GM19328 (cell line): Measurements from ENCODE around the gene GPALPP1.
"Not testable (repeated sequence)": the region's sequence is repeated elsewhere in the genome, so short reads cannot be mapped to it uniquely, and the experiment has no call there.

Experiments
- ATAC-seq: cut with Tn5 transposase; IDR thresholded peaks from one replicate; pipeline ENCODE4 v1.9.1; 2021; ENCODE audit warnings: mild to moderate bottlenecking, moderate library complexity; ENCODE audit not compliant: unreplicated experiment

Gene GPALPP1

DNA sequence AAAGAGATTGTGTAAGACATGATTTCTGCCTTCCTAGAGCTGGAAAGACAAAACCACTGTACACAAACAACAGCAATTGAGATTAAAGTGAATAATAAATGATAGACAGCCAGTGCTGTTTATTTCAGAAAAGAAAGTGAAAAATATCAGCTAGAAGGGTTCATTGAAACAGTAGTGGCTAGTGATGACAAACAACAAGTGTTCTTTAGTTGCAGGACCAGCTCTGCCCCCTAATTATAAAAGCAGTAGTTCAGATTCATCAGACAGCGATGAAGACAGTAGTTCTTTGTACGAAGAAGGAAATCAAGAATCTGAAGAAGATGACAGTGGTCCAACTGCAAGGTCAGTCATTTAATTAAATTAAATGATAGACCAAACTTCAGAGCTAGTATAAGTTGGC is 14.8 kb downstream of the GPALPP1 start:
- no peak for ATAC-seq

DNA sequence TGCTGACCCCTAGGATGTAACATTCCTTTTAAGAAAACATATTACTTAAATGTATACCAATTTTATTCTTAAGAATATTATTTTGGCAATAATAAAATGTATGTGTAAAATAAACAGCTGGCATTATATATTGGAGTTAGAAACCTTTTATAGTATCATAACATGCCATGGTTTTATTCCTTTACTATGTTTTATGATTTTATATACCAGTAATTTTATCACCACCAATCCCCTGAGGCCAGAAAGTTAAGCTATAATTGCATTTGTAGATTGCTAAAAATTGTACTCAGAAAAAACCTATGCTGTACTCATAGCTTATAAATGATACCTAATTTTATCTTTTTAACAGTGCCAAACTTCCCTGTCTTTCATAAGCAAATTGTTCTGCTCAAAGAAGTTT is 17.9 kb downstream of the GPALPP1 start:
- no peak for ATAC-seq

DNA sequence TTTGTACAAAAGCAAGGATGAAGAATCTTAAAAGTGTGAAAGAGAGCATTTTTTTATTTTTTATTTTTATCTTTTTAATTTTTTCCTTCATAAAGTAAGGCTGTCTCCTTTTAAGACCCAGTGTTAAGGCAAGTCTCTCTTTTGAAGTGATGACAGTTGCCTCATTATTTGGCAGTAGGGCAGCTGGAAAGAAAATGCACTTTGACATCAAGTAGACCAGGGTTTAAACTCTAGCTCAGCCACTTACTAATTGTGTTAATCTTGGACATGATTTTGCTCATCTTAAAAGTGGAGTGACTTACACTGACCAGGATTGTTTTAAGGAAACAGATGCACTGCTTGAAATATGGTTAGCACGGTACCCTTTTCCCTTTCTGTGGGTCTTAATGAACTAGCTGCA is 18.5 kb downstream of the GPALPP1 start:
- no peak for ATAC-seq

DNA sequence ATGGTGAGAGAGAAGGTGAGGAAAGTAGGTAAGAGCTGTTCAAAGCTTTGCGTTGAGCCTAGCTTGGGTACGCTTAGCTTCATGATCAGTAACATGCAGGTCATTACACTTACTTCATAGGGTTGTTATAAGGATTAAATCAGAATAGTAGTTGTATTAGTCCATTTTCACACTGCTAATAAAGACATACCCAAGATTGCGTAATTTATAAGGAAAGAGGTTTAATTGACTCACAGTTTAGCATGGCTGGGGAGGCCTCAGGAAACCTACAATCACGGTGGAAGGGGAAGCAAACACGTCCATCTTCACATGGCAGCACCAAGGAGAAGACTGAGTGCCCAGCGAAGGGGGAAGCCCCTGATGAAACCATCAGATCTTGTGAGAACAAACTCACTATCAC is 21.9 kb downstream of the GPALPP1 start:
- no peak for ATAC-seq

DNA sequence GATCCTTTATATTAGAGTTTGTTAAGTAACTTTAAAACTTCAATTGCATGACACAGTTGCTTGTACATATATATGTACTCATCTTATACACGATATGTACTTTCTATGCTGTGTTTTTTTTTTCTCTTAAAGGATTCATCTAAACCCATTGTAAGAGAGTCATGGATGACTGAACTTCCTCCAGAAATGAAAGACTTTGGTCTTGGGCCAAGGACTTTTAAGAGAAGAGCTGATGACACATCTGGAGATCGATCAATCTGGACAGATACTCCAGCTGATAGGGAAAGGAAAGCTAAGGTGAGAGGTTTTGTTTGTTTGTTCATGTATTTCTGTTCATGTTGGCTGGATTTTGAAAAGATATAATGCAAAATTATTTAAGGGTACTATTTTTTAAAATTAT is 26.0 kb downstream of the GPALPP1 start:
- no peak for ATAC-seq

DNA sequence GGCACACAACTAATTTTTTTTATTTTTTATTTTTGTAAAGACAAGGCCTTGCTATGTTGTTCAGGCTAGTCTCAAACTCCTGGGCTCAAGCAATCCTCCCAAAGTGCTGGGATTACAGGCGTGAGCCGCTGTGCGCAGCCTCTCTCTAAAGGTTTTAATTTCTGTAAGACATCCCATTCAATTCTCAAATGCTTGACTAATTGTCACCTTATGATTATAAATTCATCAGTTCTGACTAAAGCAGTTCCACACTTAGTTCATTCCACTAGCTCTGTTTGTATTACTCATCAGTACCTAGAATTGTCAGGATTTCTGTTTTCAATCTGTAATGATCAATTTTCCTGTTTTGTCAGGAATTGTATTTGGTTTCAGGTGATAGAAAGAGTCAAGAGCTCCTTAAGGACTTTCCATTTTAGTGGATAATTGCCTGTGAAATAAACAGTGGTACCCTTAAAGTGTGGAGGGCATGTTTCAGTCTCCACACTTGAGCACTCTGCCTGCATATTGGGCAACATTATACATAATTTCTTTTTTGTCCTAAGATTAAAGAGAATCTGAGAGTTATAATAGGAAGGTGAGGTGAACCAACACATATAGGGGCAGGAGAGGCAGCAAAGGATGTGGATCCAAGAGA is 27.6 kb downstream of the GPALPP1 start:
- no peak for ATAC-seq

DNA sequence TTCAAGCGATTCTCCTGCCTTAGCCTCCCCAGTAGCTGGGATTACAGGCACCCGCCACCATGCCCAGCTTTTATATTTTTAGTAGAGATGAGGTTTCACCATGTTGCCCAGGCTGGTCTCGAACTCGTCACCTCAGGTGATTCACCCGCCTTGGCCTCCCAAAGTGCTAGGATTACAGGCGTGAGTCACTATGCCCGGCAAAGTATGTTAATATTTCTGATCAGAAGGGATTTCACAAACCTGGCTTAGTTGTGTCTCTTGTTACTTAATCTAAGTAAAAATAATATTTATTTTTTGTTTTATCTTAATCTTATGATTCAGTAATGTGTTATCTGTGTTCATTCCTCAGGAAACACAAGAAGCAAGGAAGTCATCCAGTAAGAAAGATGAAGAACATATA is 30.6 kb downstream of the GPALPP1 start:
- ATAC-seq, result not testable (repeated sequence)

DNA sequence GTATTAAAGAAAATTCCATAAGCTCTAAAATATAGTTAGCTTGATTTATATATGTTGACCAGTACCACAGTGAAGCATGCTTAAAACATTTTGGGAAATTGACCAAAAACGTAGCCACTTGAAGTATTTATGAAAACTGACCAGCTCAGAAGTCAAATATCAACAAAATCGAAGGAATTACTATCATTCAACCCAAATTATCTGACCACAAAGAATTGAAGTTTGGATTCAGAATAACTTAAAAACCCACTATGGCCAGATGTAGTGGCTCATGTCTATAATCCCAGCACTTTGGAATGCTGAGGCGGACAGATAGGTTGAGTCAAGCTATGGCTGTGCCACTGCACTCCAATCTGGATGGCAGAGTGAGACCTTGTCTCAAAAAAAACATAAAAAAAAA is 31.9 kb downstream of the GPALPP1 start:
- no peak for ATAC-seq

DNA sequence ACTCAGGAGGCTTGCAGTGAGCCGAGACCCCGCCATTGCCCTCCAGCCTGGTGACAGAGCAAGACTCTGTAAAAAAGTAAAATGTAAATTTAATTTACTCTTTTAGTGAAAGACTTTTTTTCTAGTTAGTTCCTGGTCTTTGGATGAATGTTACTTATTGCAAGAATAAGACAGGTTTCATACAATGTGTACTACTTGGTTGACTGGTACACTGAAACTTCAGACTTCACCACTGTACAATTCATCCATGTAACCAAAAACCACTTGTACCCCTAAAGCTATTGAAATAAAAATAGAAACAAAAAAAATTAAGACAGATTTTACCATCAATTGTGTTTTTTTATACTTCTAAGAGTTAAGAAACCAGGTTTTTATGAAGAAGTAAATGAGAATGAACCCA is 35.5 kb downstream of the GPALPP1 start:
- ATAC-seq, result no peak

DNA sequence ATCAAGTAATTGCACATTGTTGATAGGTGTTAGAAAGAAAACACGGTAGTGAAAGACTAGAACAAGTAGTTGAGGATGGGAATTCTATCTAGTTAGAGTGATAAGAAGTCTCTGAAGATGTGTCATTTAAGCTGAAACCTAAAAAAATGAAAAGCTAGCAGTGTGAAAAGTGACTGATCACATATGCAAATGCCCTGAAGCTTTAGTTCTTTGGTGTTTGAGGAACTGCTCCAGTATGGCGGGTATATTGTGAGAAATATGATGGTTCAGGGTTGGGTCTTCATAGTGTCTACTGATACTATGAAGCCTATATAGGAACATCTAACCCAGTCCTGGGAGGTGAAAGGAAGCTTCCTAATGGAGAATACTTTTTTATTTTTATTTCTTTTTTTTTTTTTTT is 45.0 kb downstream of the GPALPP1 start:
- ATAC-seq, result no peak

DNA sequence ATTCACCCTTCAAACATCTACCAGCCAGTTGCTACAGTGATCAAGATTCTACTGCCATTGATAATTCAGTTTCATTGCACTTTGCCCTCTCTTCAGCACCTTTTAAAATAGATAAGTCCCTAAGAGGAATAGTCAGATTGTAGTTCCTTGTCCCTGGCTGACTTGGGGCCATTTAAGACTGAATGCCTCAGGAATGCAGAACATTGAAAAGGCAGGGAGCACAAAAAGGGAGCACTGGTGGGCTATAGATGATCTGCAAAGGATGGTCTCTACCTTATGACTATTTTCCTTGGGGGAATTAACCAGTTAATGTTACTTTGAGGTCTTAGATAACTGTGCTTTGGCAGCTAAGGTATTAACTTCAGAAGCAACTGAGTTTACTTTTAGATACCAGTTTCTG is 46.9 kb downstream of the GPALPP1 start:
- ATAC-seq, result no peak

DNA sequence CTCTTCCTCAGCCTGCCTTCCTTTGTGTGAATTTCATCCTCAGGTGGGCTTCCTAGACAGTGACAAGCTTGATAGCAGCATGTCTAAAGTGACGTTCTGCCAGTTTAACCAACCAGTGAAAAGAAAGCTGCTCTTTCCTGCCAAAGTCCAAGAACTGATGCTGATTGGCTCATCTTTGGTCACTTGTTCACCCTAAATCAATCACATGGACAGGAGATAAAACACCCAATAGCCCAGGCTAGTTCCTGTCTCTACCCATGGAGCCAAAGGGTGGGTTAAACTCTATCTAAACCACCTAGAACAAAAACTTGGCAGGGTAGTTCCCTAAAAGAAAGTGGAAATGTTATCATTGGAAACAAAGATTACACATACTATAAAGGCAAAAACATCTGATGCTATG is 50.8 kb downstream of the GPALPP1 start:
- ATAC-seq, result no peak

DNA sequence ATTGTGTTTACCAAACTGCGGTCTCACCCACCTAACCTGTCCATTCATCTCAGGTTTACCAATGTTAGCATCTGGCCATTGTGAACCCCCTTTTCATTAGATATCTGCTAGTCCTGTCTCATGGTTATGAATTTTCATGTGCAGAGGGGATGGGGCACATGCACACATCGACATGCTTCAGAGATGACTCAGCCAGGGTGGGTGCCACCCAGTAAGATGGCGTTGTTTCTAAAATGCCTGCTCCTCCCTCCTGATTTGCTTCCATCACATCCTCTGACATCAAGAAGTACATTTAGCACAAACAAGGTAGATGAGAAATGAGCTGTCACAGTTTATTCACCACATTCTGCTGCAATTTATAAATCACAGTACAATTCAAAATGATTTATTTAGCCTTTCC is 51.3 kb downstream of the GPALPP1 start:
- ATAC-seq, result no peak

DNA sequence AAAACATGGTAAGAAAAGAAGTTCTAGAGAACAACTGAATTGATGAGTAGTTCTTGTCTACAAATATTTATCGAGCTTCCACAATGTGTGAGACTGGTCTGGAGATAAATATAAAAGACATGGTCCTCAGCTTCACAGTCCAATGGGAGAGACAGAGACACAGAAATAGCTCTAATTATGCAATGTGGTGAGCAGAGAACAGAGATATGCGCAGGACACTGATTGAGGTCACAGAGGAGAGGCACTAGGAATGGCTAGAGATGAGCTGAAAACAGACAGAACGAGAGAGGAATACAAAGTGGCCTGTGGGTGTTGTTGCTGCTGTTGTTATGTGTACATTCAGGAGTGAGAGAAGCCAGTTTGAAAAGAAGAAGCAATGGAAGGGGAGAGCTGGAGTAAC is 53.2 kb downstream of the GPALPP1 start:
- no peak for ATAC-seq

DNA sequence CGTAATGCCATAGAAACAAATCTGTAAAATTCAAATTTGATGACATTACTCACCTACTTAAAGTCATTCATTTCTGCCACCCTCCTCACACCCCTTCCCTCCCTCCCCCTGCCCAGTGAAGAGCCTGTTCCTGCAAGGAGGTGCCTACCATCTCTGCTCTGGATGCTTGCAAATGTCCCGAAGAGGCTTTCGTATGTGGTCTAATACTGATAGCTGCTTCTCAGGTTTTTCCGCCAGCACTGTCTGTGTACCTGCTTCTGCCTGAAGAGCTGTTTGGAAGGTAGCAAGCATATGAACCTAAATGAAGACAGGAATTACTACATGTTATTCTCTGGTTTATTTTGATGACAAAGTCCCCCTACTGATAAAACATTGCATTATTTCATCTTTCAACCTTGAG is 57.1 kb downstream of the GPALPP1 start:
- no peak for ATAC-seq

DNA sequence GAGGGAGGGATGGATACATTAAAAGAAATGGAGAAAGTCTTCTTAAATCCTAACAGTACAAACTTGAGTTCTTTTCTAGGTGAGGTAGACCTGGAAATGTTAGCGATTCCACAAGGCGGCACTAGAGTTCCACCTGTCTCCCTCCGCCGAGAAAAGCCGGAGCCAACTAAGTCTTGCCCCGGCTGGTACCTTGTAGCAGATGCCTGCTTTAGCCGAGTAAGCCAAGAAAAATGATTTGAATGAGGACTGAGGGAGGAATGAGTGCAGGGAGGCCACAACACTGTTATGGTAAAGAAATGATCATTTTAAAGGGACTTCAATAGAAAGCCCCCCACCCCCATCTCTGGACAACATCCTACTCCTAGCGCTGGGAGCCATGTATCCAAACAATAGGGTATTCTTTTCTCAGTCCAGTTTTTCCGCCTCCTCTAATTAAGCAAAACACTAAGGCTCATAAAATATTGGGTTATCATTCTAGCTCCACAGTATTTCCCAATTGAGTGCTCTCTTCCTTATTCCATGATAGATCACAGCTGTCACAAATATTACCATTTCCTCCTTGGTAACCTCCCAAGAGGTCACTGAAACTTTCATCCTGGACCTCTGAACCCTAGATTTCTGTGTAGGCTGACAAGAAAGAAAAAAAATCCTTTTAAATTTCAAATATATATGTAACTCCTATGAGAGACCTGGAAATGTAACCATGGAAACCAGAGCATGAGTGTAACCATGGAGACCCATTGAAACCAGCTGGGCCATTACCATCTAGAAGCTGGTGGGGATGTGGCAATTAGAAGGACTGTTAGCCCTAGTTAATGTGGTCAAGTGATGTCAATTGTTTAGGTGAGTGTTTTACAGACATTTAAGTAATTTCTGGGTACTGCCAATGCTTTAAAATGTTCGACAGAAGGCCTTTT is 58.3 kb downstream of the GPALPP1 start:
- ATAC-seq, result no peak

DNA sequence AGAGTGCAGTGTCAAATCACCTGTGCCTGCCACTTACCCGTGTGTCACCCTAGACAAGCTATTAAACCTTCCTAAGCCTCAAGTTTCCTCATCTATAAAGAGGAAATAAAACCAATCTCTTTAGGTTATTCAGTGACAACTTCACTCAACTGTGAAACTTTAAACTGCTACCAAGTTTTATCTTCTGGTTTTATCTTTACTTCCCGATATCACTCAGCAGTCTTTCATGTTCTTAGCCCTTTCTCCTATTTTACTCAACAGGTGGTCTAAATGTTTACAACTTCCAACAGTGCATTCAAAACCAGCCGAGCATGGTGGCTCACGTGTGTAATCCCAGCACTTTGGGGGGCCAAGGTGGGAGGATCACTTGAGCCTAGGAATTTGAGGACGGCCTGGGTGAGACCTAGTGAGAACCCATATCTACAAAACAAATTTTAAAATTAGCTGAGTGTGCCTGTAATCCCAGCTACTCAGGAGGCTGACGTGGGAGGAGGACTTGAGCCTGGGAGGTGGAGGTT is 59.6 kb downstream of the GPALPP1 start:
- ATAC-seq, result no peak

DNA sequence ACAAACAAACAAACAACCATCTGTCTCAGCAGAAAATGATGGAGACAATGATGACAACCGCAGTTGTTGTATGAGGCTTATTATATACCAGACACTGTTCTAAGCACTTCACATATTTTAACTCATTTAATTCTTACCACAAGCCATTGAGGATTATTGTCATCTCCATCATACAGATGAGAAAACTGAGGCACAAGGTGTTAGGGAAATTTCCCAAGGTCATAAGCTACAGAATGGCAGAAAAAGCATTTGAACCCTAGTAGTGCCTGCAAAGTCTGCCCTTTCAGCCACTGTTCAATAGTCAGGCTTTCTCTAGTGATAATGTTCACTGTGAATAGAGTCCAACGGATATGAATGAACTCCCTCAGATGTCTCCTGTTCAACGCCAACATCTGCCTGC is 60.1 kb downstream of the GPALPP1 start:
- no peak for ATAC-seq

DNA sequence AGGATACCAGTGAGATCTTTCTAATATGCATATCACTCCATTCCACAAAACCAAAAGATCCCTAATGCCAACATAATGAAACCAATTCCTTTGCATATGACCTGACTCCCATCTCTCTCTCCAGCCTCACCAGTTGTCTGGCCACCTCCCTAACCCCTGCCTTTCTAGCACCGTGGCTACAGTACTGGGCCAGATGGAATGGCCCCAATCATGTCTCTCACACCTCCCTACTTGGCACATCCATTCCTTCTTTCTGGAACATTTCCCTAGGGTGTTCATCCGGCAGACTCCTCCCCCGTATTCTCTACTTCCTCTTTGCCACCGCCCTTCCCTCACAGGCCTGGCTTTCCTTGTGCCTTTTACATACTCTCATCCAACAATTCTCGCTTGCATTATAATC is 62.0 kb downstream of the GPALPP1 start:
- ATAC-seq, result no peak

DNA sequence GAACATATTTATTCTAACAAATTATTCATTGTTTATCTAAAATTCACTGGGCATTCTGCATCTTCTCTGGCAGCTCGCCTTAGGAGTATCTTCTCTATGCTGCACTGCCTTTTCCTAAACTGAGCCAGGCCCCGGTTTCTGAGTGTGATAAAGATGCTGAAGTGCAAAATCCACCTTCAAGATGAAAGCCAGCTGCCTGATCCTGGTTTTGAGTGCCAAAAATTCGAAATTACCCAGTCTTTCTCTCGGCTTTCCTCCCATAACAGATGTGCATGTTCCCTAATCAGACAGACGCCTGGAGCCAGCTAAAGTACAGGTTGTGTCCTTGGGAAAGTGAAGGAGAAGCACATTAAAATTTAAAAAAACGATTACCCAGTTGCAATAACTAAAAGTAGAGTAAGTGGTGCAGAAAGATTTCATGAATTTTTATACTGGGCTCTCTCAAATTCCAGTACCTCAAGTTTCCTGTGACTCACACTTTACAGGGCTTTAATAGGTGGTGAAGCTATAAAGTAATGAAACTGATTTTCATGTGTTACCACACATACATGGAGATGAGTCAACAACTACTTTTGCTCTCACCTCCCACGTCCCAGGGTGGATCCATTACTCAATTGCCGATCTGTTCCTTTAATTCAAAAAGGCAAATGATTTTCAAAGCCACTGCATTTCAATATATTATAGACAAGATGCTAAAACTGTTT is 66.0 kb downstream of the GPALPP1 start:
- no peak for ATAC-seq

DNA sequence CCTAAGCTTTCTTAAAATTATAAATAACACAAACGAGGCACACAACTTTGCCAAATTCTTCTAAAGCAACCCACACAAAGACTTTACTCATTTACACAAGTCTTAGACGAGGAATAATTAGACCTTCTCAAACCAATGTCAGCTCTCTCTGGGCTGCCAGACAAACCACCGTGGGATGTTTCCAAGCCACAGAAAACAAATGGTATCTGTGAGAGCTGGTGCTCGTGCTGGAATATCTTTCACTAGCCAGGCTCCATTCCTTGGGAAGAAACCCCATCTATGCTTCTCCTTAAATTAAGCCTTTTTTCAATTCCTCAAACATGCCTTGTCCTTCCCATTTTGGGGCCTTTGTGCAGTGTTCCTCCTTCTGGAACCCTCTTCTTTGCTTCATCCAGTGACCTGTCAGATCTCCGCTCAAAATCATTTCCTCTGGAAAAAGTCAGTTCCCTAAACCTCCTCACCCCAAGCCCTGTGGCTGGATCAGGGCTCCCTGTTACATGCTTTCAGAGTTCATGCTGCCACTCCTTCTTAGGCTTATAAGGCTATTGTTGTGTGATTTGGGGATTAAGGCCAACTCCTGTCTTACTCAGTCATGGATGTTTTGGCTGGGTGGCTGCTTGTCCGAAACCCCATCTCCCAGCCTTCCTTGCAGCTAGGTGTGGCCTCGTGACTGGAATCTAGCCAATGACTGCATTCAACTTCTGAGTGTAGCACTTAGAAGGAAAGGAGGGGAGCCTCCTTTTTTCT is 66.7 kb downstream of the GPALPP1 start:
- ATAC-seq, result no peak
